Effector CD8-positive, alpha-beta T cell (primary cell): Measurements from ENCODE around the gene VASN.
"Not testable (repeated sequence)": the region's sequence is repeated elsewhere in the genome, so short reads cannot be mapped to it uniquely, and the experiment has no call there.

ENCODE experiments used
- DNase-seq: peaks from one replicate; lab custom pipeline; 2025; lab: John Stamatoyannopoulos, UW
- total RNA-seq, 4 experiments: gene quantifications; one replicate each; lab custom pipeline; 2026; lab: John Stamatoyannopoulos, UW

The VASN gene
- total RNA-seq, result 0.36 to 2.0 (median 1.7) reads per million in 4 experiments

DNA sequence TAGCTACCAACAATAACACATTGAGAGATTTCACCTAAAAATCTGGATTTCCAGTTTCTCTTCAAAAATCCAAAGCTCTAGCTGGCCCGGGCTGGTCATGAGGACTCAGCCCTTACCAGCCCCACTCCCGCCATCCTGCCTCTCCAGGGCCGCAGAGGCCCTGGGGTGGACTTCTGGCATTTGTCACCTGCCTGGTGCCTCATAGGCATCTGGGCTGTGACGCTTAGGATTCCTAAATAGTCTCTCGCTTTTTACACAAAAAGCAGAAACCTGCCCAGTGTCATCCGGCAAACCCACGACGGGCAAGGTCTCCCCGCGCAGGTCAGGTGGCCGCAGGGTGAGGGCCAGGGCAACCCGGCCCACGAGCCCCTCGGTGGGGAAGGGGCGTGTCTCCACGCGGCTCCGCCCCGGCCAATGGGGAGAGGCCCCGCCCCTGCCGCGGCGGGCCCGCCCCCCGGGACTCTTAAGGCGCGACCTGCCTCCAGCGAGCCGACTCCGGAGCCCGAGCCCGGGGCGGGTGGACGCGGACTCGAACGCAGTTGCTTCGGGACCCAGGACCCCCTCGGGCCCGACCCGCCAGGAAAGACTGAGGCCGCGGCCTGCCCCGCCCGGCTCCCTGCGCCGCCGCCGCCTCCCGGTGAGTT is at the start of gene VASN:
Gene VASN (plus strand): TSS at position 492 of the 644 bp plus-strand sequence. CDS start 9,030 bp downstream, outside the sequence.
- DNase-seq, result peak; percentile 73

DNA sequence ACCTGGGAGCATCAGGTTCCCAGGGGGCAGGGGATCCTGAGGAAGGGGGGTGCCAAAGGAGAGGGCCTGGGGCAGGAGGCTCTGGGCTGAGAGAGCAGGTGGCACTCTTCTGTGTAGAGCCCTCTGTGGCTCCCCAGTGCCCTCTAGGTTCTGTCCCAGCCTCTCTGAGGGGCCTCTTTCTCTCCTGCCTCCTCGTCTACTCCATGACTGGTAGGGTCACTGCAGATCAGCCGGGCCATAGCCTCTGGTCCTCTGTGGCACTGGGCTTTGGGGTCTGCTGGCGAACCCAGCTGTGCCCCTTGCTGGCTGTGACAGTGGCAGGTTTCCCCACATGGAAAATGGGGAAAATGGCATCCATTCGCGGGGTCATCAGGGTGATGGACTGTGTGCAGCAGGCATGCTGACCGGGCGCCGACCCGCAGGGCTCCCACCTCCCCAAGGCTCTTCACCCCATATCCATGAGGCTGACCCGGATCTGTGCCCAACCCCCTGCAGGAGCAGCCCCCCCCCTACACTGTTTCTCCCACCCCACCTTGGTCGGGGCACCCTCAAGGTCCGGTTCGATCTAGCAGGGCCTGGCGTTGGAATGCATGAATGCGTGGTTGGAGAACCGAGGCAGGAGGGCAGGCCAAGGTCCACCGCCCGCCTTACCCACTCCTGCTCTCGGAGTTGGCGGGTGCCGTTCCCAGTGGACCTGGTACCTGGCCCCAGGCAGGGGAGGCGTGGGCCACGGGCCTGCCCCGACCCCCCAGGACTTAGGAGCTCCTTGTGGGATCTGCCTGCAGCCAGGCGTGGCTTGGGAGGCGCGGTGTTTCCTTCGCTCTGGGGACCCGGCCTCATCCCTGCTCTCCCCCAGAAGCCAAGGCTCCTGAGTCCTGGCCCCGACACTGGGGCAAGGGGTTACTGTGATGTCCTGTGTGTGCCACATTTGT is 49.3 kb upstream of the VASN start:
- no peak for DNase-seq

DNA sequence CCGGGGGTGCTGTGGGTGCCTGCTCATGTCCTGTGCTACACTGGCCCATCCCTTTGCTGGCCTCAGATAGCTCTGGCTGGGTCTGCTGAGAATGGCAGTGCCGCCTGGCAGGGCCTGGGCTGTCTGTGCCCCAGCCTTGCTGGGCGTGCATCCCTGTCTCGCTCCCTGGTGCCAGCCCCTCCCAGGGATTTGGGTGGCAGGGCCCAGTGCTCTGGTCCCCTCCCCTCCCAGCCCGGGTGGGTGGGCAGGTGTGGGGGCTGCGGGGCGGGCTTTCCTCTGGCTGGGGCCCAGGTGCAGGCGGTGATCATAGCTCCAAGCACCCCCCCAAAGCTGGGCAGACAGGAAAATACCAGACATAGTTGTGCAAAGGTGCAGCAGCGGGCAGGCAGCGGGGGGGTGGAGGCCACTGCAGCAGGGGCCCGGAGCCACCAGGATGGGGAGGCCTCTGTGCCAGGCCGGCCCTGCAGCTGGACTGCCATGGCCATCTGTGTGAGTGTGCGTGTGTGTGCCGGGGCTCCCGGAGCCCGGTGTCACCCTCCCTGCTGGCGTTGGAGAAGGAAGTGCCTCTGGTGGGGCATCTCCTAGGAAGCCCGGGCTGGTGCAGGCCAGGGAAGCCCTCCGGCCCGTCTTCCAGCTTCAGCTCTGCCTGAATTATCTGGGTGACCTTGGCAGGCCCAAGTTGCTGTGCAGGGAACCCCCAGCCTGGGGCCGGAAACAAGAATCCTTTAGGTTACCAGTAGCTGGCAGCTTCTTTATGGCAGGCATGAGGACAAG is 48.4 kb upstream of the VASN start:
- no peak for DNase-seq

DNA sequence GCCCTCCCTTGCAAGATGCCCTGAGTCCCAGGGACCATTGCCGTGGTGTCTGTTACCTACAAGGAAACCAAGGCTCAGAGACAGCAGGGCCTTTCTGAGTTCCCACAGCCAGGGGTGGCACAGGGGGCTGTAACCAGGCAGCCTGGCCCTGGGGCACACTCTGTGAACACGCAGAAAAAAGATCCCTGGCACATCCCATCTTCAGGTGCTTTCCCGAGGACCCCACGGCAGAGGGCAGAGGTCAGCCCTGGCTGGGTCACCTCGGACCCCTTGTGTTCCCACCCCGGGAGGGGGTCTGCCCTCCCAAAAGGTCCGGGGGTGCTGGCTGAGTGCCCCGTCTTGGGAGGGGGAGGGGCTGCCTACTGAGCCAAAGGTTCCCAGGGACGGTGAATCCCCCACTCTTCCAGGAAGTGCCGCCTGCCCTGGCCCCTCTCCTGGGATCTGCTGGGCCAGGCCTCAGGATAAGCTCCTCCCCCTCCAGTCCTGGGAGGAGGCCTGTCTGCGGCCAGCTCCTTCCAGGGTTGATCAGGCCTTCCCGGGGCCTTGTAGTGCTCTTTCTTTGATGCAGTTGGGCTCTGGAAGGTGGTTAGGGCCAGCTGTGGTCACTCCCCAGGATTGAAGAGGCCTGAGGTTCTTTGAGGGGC is 47.7 kb upstream of the VASN start:
- no peak for DNase-seq

DNA sequence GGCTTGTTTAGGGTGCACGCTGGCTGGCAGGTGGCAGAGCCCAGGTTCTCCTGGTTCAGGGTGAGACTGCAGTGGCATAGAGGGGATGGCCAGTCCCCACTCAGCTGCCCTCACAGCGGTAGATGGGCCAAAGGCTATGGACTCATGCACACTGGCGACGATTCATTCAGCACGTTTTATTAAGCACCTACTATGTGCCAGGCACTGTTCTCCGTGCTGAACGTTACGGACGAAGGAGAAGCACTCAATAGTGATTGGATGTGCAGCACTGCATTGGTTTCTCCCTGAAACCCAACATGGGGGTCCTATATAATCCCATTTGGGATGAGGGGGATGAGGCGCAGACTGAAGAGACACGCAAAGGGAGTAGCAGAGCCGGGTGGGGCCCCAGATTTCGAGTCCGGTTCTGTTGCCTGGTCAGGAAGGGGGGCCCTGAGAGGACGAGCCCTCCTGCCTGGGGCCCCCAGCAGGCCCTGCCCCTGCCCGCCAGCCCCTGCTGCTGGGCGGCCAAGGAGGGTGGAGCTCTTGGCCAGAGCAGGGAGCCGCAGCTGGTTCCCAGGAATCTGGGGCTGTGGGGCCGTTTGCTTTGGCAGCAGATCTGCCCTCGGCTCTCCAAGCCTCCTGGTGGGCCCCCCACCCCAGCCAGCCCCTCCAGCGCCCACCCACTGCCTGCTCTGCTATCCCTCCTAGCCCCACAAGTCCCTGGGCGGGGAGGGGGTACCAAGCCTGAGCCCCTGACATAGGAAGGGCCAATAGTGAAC is 47.0 kb upstream of the VASN start:
- no peak for DNase-seq

DNA sequence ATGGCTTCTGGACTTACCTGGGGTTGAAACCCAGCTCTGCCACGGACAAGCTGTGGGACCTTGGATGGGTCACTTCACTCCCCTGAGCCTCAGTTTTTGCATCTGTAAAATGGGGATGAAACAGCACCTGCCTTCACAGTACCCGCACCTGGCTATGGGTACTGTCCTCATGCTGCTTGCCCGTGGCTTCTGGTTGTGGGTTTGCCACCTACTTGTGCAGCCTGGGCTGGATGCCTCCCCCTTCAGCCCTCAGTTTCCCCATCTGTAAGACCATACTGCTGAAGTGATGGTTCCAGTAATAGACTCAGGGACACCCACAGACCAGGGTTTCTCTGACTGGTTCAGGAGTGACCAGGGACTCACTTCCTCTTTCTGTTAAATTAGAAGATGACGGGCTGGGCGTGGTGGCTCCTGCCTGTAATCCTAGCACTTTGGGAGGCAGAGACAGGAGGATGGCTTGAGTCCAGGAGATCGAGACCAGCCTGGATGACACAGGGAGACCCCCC is 46.3 kb upstream of the VASN start:
- no peak for DNase-seq

DNA sequence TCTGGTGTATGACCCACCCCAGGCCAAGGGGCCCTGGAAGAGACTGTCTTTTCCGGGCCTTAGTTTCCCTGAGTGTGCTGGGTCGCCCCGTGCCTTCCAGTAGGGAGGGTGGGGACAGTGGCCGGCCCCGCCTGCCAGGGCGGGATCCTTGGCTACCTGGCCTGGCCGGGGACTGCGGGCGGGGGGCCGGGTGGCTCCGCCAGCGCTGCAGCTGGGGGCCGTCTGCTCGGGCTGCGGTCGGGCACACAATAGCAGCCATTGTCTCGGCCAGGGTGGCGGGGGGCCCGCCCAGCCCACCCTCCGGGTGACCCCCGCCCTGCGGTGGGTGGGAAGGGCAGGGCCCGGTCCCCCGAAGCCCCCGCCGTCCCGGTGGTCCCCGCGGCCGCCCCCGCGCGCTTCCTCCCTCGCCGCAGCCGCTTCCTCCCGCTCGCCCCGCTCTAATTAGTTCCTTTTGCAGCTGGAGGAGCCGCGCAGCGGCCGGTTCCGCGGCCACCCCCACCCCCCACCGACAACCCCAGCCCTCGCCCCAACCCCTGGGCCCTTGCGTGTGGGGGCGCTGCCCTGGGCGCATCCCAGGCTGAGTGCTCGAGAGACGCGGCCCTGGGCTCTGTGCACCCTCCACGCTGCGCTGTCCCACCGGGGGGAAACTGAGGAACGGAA is 44.1 kb upstream of the VASN start:
- DNase-seq, result no peak

DNA sequence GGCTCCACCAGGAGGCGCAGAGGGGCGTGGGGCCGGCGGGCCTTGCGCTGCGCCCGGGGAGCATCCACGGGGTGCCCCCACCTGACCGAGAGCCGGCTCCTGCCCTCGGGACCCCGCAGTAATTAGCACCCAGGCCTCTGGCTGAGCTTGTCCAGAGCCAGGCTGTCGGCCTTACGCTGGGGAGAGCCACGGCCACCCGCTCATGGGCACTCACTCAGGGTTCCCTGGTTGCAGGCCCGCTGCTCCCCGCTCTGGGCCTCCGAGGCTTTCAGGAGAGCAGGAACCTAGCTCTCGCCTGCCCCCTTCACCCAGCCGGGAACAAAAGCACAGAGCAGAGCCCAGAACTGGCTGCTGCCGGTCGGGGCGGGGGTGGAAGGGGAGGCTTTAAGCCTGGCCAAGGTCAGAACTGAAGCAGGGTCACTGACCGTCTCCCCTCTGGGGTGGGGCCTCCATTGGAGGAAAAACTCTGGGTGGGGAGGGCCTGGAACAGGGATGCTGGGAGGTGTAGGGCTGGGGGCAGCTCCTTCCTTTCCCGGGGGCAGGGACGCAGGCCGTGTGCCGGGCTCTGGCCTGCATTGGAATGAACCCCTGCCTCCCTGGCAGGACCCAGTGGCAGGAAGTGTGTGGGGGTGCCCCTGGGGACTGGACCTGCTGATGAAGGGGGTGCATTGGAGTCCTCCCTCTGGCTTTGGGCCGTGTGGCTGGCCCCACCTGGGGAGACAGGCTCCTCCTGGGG is 43.4 kb upstream of the VASN start:
- DNase-seq, result peak; percentile 33

DNA sequence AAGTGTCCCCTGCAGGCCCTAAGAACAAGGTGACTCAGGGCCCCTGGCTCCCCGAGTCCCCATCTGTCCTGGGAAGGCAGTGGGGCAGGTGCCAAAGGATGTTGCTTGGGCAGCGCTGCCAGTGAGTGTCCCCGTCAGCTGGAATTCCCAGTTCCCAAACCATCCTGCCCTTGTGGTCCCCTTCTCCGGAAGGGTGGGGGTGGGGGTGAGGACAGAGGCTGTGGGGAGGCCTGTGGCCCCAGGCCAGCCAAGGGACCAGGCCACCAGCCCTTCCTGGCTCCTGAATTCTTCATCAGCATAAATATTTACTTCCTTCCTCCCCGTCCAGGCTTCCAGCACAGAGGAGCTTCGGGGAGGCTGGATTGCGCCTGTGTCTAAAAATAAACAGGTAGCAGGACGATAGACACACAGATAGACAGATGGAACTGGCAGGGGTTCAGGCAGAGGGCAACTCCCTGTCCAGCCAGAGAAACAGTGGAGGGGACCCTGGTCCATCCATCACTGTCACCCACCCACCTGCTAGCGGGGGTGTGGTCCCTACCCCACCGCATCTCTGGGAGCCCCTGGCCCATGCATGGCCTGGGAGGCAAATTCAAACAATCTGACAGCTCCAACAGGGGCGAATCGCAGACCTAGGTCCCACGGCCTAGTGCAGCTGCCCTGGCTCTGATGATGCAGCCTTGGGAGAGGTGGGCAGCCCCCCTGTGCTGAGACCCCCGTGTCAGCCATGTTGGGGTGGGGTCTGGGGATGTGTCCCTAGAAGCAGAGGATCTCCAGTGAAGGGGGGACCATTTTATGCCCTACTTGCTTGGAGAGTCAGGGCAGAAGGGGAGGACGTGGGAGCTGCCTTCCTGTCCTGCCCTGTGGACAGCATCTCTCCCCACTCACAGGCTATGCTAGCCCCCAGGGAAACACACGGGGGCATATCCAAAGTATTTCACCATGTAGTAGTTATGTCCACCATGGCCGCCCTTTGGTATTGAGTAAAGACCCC is 42.6 kb upstream of the VASN start:
- DNase-seq, result no peak

DNA sequence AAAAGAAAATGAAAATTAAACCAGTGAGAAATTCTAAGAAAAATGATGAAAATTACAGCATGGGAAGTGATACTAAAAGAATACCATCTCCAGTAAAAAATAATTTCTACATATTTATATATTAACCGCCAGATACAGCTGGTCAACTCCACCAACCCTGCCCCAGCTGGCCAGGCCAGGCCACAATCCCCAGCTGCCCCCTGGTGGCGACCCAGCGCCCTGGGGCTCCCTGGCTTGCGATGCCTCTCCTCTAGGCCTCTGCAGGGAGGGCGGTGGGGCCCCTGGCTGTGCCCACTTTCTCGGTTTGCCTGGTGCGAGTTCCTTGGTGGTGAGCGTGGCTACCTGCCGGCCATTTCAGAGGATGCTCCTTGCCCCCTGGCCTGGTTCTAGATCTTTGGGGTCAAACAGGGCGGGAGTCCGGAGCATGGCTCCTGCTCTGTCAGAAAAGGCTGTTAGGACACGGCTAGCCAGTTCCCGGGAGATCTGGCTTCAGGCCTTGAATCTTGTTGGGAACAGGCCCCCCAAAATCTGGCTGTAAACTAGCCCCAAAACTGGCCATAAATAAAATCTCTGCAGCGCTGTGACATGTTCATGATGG is 41.3 kb upstream of the VASN start:
- DNase-seq, result peak; percentile 61

DNA sequence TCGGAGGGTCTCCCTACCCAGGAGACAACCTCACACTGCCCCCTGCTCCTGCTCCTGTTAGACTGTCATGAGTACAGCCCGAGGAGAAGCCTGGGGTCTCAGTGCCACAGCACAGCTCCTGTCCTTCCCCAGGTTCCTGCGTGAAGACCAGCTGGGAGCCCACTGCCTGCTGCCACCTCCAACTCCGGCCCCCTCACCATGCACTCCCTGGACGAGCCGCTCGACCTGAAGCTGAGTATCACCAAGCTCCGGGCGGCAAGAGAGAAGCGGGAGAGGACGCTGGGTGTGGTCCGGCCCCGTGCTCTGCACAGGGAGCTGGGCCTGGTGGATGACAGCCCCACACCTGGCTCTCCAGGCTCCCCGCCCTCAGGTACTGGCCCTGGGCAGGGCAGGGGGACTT is 39.6 kb upstream of the VASN start:
- no peak for DNase-seq

DNA sequence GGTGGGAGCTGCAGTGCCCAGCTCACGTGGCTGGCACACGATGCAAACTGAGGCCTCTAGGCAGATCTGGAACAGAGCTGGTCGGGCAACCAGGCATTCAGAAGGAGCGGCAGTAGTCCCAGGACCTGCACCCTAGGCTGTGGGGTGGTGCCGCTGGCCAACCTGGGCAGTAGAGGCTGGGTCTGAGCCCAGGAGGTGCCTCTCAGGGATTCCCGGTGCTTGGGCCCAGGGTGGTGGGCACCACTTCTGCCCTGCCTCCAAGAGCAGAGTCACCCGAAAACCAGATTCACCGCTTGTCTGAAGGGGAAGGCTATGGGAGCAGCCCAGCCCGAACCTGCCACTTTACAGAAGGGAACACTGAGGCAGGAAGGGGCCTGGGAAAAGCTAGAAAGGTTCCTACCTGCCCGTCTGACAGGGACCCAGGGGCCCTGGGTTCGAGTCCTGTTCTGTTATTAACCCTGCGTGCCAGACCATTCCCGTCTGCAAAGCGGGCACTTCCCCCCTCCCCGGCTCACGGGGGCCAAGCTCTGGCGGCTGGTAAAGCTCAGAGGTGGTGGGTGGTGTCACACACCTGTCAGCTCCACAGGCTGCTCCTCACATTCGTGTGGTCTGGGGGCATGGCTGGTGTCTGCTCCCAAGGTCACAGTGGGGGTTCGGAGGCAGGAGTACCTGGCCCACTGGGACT is 38.9 kb upstream of the VASN start:
- DNase-seq, result no peak

DNA sequence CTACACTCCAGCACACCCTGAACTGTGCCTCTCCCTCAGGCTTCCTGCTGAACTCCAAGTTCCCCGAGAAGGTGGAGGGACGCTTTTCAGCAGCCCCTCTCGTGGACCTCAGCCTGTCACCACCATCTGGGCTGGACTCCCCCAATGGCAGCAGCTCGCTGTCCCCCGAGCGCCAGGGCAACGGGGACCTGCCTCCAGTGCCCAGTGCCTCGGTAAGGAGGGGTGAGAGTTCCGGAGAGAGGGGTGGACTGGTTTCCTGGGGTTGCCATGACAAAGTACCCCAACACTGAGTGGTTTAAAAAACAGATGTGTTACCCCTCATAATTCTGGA is 38.4 kb upstream of the VASN start:
- no peak for DNase-seq

DNA sequence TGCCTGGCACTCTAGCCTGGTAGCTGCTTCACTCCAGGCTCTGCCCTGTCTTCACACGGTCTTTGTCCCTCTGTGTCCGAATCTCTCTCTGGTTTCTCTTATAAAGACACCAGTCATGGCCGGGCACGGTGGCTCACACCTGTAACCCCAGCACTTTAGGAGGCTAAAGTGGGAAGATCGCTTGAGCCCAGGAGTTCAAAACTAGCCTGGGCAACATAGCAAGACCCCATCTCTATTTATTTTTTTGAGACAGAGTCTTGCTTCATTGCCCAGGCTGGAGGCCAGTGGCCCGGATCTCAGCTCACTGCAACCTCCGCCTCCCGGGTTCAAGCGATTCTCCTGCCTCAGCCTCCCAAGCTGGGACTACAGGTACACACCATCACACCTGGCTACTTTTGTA is 37.9 kb upstream of the VASN start:
- DNase-seq, result not testable (repeated sequence)

DNA sequence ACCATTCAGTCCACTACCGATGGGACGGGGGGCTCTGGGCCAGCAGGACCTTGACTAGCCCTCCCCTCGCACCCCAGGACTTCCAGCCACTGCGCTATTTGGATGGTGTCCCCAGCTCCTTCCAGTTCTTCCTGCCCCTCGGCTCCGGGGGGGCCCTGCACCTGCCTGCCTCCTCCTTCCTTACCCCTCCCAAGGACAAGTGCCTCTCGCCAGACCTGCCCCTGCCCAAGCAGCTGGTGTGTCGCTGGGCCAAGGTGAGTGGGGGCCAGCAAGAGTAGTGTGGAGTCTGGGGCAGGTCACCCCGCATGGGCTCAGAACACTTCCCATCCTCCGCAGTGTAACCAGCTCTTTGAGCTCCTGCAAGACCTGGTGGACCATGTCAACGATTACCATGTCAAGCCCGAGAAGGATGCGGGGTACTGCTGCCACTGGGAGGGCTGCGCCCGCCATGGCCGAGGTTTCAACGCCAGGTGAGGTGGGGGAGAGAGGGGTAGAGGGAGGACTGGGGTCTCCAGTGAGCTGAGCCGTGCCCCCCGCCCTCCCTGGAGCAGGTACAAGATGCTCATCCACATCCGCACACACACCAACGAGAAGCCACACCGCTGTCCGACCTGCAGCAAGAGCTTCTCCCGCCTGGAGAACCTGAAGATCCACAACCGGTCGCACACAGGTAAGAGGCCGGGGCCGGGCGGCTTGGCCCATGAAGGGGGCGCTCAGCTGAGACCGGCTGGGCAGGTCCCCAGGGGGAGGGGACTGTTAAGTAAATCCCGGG is 36.7 kb upstream of the VASN start:
- no peak for DNase-seq

DNA sequence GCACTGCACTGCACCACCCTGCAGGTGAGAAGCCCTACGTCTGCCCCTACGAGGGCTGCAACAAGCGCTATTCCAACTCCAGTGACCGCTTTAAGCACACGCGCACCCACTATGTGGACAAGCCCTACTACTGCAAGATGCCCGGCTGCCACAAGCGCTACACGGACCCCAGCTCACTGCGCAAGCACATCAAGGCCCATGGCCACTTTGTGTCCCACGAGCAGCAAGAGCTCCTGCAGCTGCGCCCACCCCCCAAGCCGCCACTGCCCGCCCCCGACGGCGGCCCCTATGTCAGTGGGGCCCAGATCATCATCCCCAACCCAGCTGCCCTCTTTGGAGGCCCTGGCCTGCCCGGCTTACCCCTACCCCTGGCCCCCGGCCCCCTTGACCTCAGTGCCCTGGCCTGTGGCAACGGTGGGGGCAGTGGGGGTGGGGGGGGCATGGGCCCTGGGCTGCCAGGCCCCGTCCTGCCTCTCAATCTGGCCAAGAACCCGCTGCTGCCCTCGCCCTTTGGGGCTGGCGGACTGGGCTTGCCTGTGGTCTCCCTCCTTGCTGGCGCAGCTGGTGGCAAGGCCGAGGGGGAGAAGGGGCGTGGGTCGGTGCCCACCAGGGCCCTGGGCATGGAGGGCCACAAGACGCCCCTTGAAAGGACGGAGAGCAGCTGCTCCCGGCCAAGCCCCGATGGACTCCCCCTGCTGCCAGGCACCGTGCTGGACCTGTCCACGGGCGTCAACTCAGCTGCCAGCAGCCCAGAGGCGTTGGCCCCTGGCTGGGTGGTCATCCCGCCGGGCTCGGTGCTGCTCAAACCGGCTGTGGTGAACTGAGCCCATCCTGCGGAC is 34.7 kb upstream of the VASN start:
- no peak for DNase-seq
